H1 (cell line): ENCODE data around the gene HIGD2A. TPM values are rescaled to one million over a fixed set of nuclear protein-coding genes. Genes with fewer than 3 reads are reported as not detected.

ENCODE experiments used
- CTCF ChIA-PET: fragments of 300-600 bp; sonication (Branson Sonifier 250); formaldehyde crosslinking; loops from one replicate; lab custom pipeline; 2021; ENCODE audit not compliant: partially characterized antibody; lab: Charles Lee
- POLR2A ChIA-PET: fragments of 300-600 bp; sonication (Branson Sonifier 250); formaldehyde crosslinking; loops from one replicate; lab custom pipeline; 2021; ENCODE audit warnings: inconsistent platforms; ENCODE audit not compliant: partially characterized antibody; lab: Charles Lee
- DNase-seq, 2 experiments: peaks; one replicate each; pipeline versions ENCODE4 v3.0.0 to v3.0.0-alpha.2; 2010 to 2022; ENCODE audit warnings: low spot score in 2 of 2, low read depth in 1 of 2, mixed read lengths in 1 of 2
- FAIRE-seq: peaks from 2 replicates; lab custom pipeline; 2011; peaks lifted over from hg19 to GRCh38; lab: Jason Lieb, UNC
- H2AFZ ChIP-seq: 2 replicates; pipeline ENCODE4 v1.8.1; 2012; ENCODE audit warnings: low read length, inconsistent platforms
- H2AK5ac ChIP-seq: 2 replicates; pipeline ENCODE4 v1.6.1; 2013; ENCODE audit warnings: low read depth, low read length
- H2BK120ac ChIP-seq: replicated peaks from 2 replicates; pipeline ENCODE3; 2013; ENCODE audit warnings: low read depth, low read length, inconsistent platforms
- H2BK12ac ChIP-seq: 2 replicates; pipeline ENCODE4 v1.6.1; 2013; ENCODE audit warnings: low read depth, low read length
- H2BK15ac ChIP-seq: 2 replicates; pipeline ENCODE4 v1.6.1; 2013; ENCODE audit warnings: low read length
- H2BK20ac ChIP-seq: 2 replicates; pipeline ENCODE4 v1.6.1; 2013; ENCODE audit warnings: low read length
- H2BK5ac ChIP-seq: 2 replicates; pipeline ENCODE4 v1.6.1; 2013; ENCODE audit warnings: low read depth, low read length
- H3K14ac ChIP-seq: 2 replicates; pipeline ENCODE4 v1.6.1; 2013; ENCODE audit warnings: inconsistent platforms; ENCODE audit not compliant: insufficient read length
- H3K18ac ChIP-seq: 2 replicates; pipeline ENCODE4 v1.6.1; 2013; ENCODE audit warnings: low read length; ENCODE audit errors: extremely low read depth
- H3K23ac ChIP-seq: 2 replicates; pipeline ENCODE4 v1.6.1; 2013; ENCODE audit warnings: inconsistent platforms; ENCODE audit not compliant: insufficient read length
- H3K23me2 ChIP-seq: 2 replicates; pipeline ENCODE4 v1.6.1; 2013; ENCODE audit warnings: low read depth, low read length
- H3K27ac ChIP-seq: 2 replicates; pipeline ENCODE4 v1.6.1; 2011; ENCODE audit warnings: low read depth, low read length, inconsistent platforms
- H3K27me3 ChIP-seq, 4 experiments: replicated peaks in 1 of 4; 1 replicate in 1 of 4; 2 replicates in 3 of 4; pipeline versions ENCODE4 v1.6.1 to v1.8.1; 2011 to 2013; ENCODE audit warnings: low read length in 3 of 4, mild to moderate bottlenecking in 3 of 4, inconsistent platforms in 2 of 4, mixed read lengths in 2 of 4, moderate library complexity in 1 of 4; ENCODE audit not compliant: control insufficient read depth in 3 of 4, insufficient read depth in 3 of 4; ENCODE audit errors: extremely low read depth in 1 of 4
- H3K36me3 ChIP-seq, 4 experiments: 2 replicates each; pipeline versions ENCODE4 v1.6.1 to v1.8.1; 2011 to 2013; ENCODE audit warnings: mild to moderate bottlenecking in 4 of 4, low read length in 3 of 4, moderate library complexity in 2 of 4, control low read depth in 1 of 4, inconsistent platforms in 1 of 4; ENCODE audit not compliant: insufficient read depth in 4 of 4, control insufficient read depth in 2 of 4
- H3K4ac ChIP-seq: replicated peaks from 2 replicates; pipeline ENCODE3; 2013; ENCODE audit warnings: low read length, low read depth, mixed read lengths, inconsistent platforms; ENCODE audit not compliant: insufficient read length
- H3K4me1 ChIP-seq, 4 experiments: replicated peaks in 1 of 4; 1 replicate in 1 of 4; 2 replicates in 3 of 4; pipeline versions ENCODE4 v1.6.1 to v1.8.1; 2011 to 2013; ENCODE audit warnings: low read length in 3 of 4, inconsistent platforms in 2 of 4, mixed read lengths in 1 of 4; ENCODE audit not compliant: insufficient read depth in 4 of 4, control insufficient read depth in 3 of 4
- H3K4me2 ChIP-seq, 2 experiments: 2 replicates each; pipeline versions ENCODE4 v1.6.1 to v1.8.1; 2011 to 2013; ENCODE audit warnings: low read depth in 2 of 2, low read length in 2 of 2, control low read depth in 1 of 2, inconsistent platforms in 1 of 2, mild to moderate bottlenecking in 1 of 2; ENCODE audit not compliant: insufficient read depth in 1 of 2
- H3K4me3 ChIP-seq, 4 experiments: fragments of 200-600, 300-600 bp in 1 of 4; sonication (generic), shearing (Covaris generic), sonication (Bioruptor Twin) in 1 of 4; 2 replicates each; pipeline versions ENCODE4 v1.5.1 to v1.8.1; 2011 to 2016; ENCODE audit warnings: low read length in 4 of 4, low read depth in 3 of 4, control low read depth in 2 of 4, inconsistent platforms in 2 of 4, mild to moderate bottlenecking in 2 of 4, mixed read lengths in 1 of 4, moderate library complexity in 1 of 4; ENCODE audit not compliant: insufficient read depth in 2 of 4; ENCODE audit errors: extremely low read depth in 1 of 4
- H3K56ac ChIP-seq: replicated peaks from 2 replicates; pipeline ENCODE3; 2013; ENCODE audit warnings: low read depth, mild to moderate bottlenecking, mixed read lengths, low read length, inconsistent platforms; ENCODE audit not compliant: insufficient read length
- H3K79me1 ChIP-seq: 2 replicates; pipeline ENCODE4 v1.6.1; 2013; ENCODE audit warnings: low read depth, low read length, control low read depth
- H3K79me2 ChIP-seq, 2 experiments: 2 replicates each; pipeline versions ENCODE4 v1.6.1 to v1.8.1; 2012 to 2013; ENCODE audit warnings: low read length in 2 of 2, mild to moderate bottlenecking in 2 of 2, inconsistent platforms in 1 of 2; ENCODE audit not compliant: insufficient read depth in 2 of 2, control insufficient read depth in 1 of 2
- H3K9ac ChIP-seq, 4 experiments: replicated peaks in 1 of 4; 1 replicate in 1 of 4; 2 replicates in 3 of 4; pipeline versions ENCODE4 v1.6.1 to v1.8.1; 2011 to 2013; ENCODE audit warnings: low read depth in 3 of 4, low read length in 3 of 4, control low read depth in 2 of 4, mild to moderate bottlenecking in 2 of 4, moderate library complexity in 2 of 4, inconsistent platforms in 1 of 4; ENCODE audit errors: extremely low read depth in 1 of 4
- H3K9me3 ChIP-seq, 2 experiments: 2 replicates each; pipeline versions ENCODE4 v1.6.1 to v1.8.1; 2012 to 2013; ENCODE audit warnings: mild to moderate bottlenecking in 2 of 2, moderate library complexity in 2 of 2, control low read depth in 1 of 2, inconsistent platforms in 1 of 2, low read depth in 1 of 2, low read length in 1 of 2, mixed read lengths in 1 of 2; ENCODE audit not compliant: insufficient read depth in 2 of 2
- H4K20me1 ChIP-seq, 2 experiments: replicated peaks in 1 of 2; 2 replicates each; pipeline versions ENCODE3 to v1.8.1; 2011 to 2013; ENCODE audit warnings: inconsistent platforms in 2 of 2, low read length in 2 of 2, mild to moderate bottlenecking in 1 of 2; ENCODE audit not compliant: insufficient read depth in 2 of 2, control insufficient read depth in 1 of 2
- H4K5ac ChIP-seq: 2 replicates; pipeline ENCODE4 v1.6.1; 2013; ENCODE audit warnings: low read length, low read depth, mixed read lengths, inconsistent platforms; ENCODE audit not compliant: insufficient read length
- H4K8ac ChIP-seq: 2 replicates; pipeline ENCODE4 v1.8.0; 2013; ENCODE audit warnings: mild to moderate bottlenecking, moderate library complexity, low read length, inconsistent platforms; ENCODE audit not compliant: insufficient read depth; ENCODE audit errors: extremely low read depth
- H4K91ac ChIP-seq: replicated peaks from 2 replicates; pipeline ENCODE3; 2013; ENCODE audit warnings: low read length, mixed read lengths, inconsistent platforms; ENCODE audit not compliant: insufficient read length
- CTCF ChIP-seq, 3 experiments: IDR thresholded peaks; 1 replicate in 2 of 3; 2 replicates in 1 of 3; pipeline versions ENCODE4 v1.5.1 to v1.6.1; 2011; ENCODE audit warnings: low read length in 3 of 3, mild to moderate bottlenecking in 3 of 3, inconsistent platforms in 2 of 3, low read depth in 1 of 3, moderate library complexity in 1 of 3; ENCODE audit not compliant: insufficient read depth in 1 of 3; ENCODE audit errors: control extremely low read depth in 1 of 3
- GABPA ChIP-seq: IDR thresholded peaks from 2 replicates; pipeline ENCODE4 v1.6.1; 2011; ENCODE audit warnings: mild to moderate bottlenecking, low read length, moderate library complexity, borderline replicate concordance; ENCODE audit not compliant: insufficient read depth
- HDAC6 ChIP-seq: IDR thresholded peaks from one replicate; pipeline ENCODE4 v1.7.1; 2012; ENCODE audit warnings: low read depth, mild to moderate bottlenecking, inconsistent platforms, low read length, moderate library complexity
- KDM1A ChIP-seq: fragments of 200-600, 300-600 bp; sonication (generic); IDR thresholded peaks from 2 replicates; pipeline ENCODE4 v1.7.1; 2016; ENCODE audit warnings: mild to moderate bottlenecking, low read length, borderline replicate concordance
- WGBS, 2 experiments: shearing (Covaris generic) in 1 of 2; methylation state at CpG; one replicate each; pipeline versions ENCODE4 v1.1.6 to v1.1.7; 2013 to 2015; ENCODE audit warnings: low lambda C conversion rate in 2 of 2, mixed read lengths in 2 of 2, inconsistent platforms in 1 of 2, low coverage in 1 of 2, missing lambda C conversion rate in 1 of 2; ENCODE audit not compliant: insufficient replicate concordance in 2 of 2, insufficient coverage in 1 of 2, insufficient read length in 1 of 2; ENCODE audit errors: extremely low coverage in 1 of 2, missing lambda C conversion rate in 1 of 2; 5-methylcytosine and 5-hydroxymethylcytosine counted together
- polyA plus RNA-seq, 7 experiments: library from polyadenylated mRNA; depleted of rRNA in 3 of 7; stranded (reverse) in 5 of 7; unstranded in 2 of 7; fragments of >200 nt in 5 of 7; fragments of 200-250 nt in 2 of 7; gene quantifications; 1 replicate in 5 of 7; 2 replicates in 1 of 7; 4 replicates in 1 of 7; pipeline versions ENCODE4 v1.2.1 to v1.2.3, GENCODE V29; 2011 to 2013; ENCODE audit warnings: missing spikeins in 2 of 7, mixed read lengths in 2 of 7
- total RNA-seq: library from RNA; stranded (reverse); fragmentation: NEBNext Ultra II Directional; extraction: Animal tissue kit (Norgen Biotek cat#: 25700); gene quantifications from 2 replicates; pipeline ENCODE4 v1.2.1, GENCODE V29; 2021

Gene HIGD2A
- total and polyA plus RNA-seq, 2 of the 8 experiments (the other 6 are each of a cell fraction or from before 2014, with no cell fraction given), result 95.5 to 264 TPM

DNA sequence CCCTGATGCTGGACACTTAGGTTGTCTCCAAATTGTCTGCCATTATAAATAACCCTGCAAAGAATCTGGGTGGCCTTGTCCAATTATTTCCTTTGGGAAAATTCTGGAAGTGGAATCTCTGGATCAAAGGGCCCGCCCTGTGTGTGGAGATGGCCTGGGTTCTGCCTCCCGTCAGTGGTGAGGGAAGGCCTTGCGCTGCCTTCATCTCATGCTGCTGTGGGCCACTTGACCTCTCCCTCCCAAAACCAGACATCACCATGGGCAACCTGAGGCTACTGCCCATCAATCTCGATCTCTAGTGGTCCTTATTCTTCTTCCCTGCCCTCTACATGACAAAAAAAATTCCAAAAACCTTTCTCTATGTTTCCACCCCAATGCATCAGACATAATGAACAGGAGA, 21.2 kb downstream of the HIGD2A start:
- H3K4me1 ChIP-seq, result no peaks in the 10 kb centered on the region; a peak in 1 of 7 replicates
- TF ChIP-seq KDM1A, result no peak
- TF ChIP-seq HDAC6, result no peak
- TF ChIP-seq GABPA, result no peak
- no peak for TF ChIP-seq CTCF (IDR thresholded peaks at IDR 0.05; ENCODE audit: control extremely low read depth in 1 of 3, insufficient read depth in 1 of 3, low read depth in 1 of 3, low read length in 3 of 3)
- no peaks in the 10 kb centered on the region for H3K79me2 ChIP-seq
- H3K56ac ChIP-seq, result no peak overlapping the region
- no peak overlapping the region for H3K14ac ChIP-seq
- H2BK12ac ChIP-seq, result no peak overlapping the region
- H3K4me3 ChIP-seq, result no peak overlapping the region
- no peak overlapping the region for H2AK5ac ChIP-seq
- no peak overlapping the region for H4K5ac ChIP-seq
- DNase-seq, result no peak
- no peaks in the 10 kb centered on the region for H3K79me1 ChIP-seq
- no peak overlapping the region for H2AFZ ChIP-seq
- H3K27me3 ChIP-seq, result no peaks in the 10 kb centered on the region
- H3K18ac ChIP-seq, result no peak overlapping the region
- H3K23me2 ChIP-seq, result no peaks in the 10 kb centered on the region
- H3K9me3 ChIP-seq, result no peaks in the 10 kb centered on the region
- no peak overlapping the region for H4K91ac ChIP-seq
- H2BK120ac ChIP-seq, result no peak overlapping the region
- 81% methylated on average over 4 of the region's 4 CpGs; no CpG with 5 or more reads in 1 of the 2 experiments for WGBS, 2 experiments
- H3K4ac ChIP-seq, result no peak overlapping the region
- 0 out of 8 replicates have a peak, but pooled peaks cover 0 to 2% (median 0%) of the 10 kb centered on the region in 4 experiments for H3K36me3 ChIP-seq
- no peak overlapping the region for H2BK5ac ChIP-seq
- H4K20me1 ChIP-seq, result no peaks in the 10 kb centered on the region
- no peak overlapping the region for H2BK15ac ChIP-seq
- no peak overlapping the region for H3K9ac ChIP-seq
- no peak for FAIRE-seq
- no peak overlapping the region for H3K4me2 ChIP-seq
- POLR2A ChIA-PET, result interaction anchor here (1.4 to 1.5 kb wide), 2 partner anchors 49 to 128 kb away, joined by 3 read pairs; partner anchors contain the start of genes KIAA1191 and RNF44
- CTCF ChIA-PET, result interaction anchor here (0.6 kb wide), 1 partner anchor 1097 kb away, joined by 3 read pairs; no protein-coding TSS in a partner anchor
- H4K8ac ChIP-seq, result no peak overlapping the region
- H2BK20ac ChIP-seq, result no peak overlapping the region
- no peak overlapping the region for H3K23ac ChIP-seq
- no peak overlapping the region for H3K27ac ChIP-seq
